OCI-LY7 (cell line): ENCODE results near the gene TMEM178B. TPM values are rescaled to one million over a fixed set of nuclear protein-coding genes. Genes with fewer than 3 reads are reported as not detected.

Source experiments
- BruUV-seq: library from RNA; stranded (reverse); fragments of 400-500 nt; replicated peaks from 2 replicates; lab custom pipeline; 2021; lab: Mats Ljungman, UMichigan
- CTCF ChIA-PET: fragments of 300-600 bp; sonication (Branson Sonifier 250); formaldehyde crosslinking; loops from one replicate; lab custom pipeline; 2022; ENCODE audit warnings: antibody characterized with exemption; ENCODE audit not compliant: unreplicated experiment; lab: Charles Lee
- POLR2A ChIA-PET: fragments of 300-600 bp; sonication (Branson Sonifier 250); formaldehyde crosslinking; loops from one replicate; lab custom pipeline; 2022; ENCODE audit warnings: antibody characterized with exemption; lab: Charles Lee
- DNase-seq: peaks from one replicate; pipeline ENCODE4 v3.0.0-alpha.2; 2015; ENCODE audit warnings: low spot score
- H2AFZ ChIP-seq: fragments of 200-600 bp; sonication (generic), shearing (Covaris generic); 2 replicates; pipeline ENCODE4 v1.6.1; 2014; ENCODE audit warnings: mild to moderate bottlenecking, antibody characterized with exemption, low read length, moderate library complexity
- H3K27ac ChIP-seq: fragments of 200-600 bp; sonication (generic); 2 replicates; pipeline ENCODE4 v1.5.1; 2014; ENCODE audit warnings: mixed run types, low read depth, mild to moderate bottlenecking, moderate library complexity, low read length, inconsistent platforms; ENCODE audit not compliant: poor library complexity, severe bottlenecking
- H3K36me3 ChIP-seq: fragments of 200-600 bp; sonication (generic); 2 replicates; pipeline ENCODE4 v1.6.1; 2014; ENCODE audit warnings: mild to moderate bottlenecking, antibody characterized with exemption, low read length, moderate library complexity, mixed read lengths; ENCODE audit not compliant: insufficient read depth
- H3K4me1 ChIP-seq: fragments of 200-600 bp; sonication (generic); 2 replicates; pipeline ENCODE4 v1.5.1; 2014; ENCODE audit warnings: mild to moderate bottlenecking, low read length; ENCODE audit not compliant: insufficient read depth, poor library complexity, severe bottlenecking
- H3K4me2 ChIP-seq: fragments of 200-600 bp; sonication (generic); 2 replicates; pipeline ENCODE4 v1.6.1; 2014; ENCODE audit warnings: mild to moderate bottlenecking, low read length
- H3K4me3 ChIP-seq: fragments of 200-600 bp; sonication (generic); 2 replicates; pipeline ENCODE4 v1.5.1; 2014; ENCODE audit warnings: mild to moderate bottlenecking, low read depth, low read length; ENCODE audit not compliant: poor library complexity, severe bottlenecking
- H3K79me2 ChIP-seq: fragments of 200-600 bp; sonication (generic); 2 replicates; pipeline ENCODE4 v1.6.1; 2016; ENCODE audit warnings: low read depth, mild to moderate bottlenecking, low read length, moderate library complexity, mixed read lengths; ENCODE audit not compliant: insufficient read depth
- H3K9me2 ChIP-seq: fragments of 200-600 bp; sonication (generic); 2 replicates; pipeline ENCODE4 v1.6.1; 2016; ENCODE audit warnings: mild to moderate bottlenecking, low read length, mixed read lengths; ENCODE audit not compliant: insufficient read depth
- H3K9me3 ChIP-seq: fragments of 200-600 bp; sonication (generic); 2 replicates; pipeline ENCODE4 v1.6.1; 2014; ENCODE audit warnings: mild to moderate bottlenecking, mixed run types, low read length, mixed read lengths
- H4K20me1 ChIP-seq: fragments of 200-600 bp; sonication (generic); 2 replicates; pipeline ENCODE4 v1.6.1; 2014; ENCODE audit warnings: mild to moderate bottlenecking, antibody characterized with exemption, low read length, moderate library complexity, mixed read lengths; ENCODE audit not compliant: insufficient read depth
- EZH2phosphoT487 ChIP-seq: fragments of 200-600 bp; sonication (generic); IDR thresholded peaks from 2 replicates; pipeline ENCODE4 v1.6.1; 2018; ENCODE audit warnings: low read depth, borderline replicate concordance, mild to moderate bottlenecking, mixed run types, antibody characterized with exemption, low read length, moderate library complexity, mixed read lengths
- intact Hi-C: fragments of 100-400 bp; cut with micrococcal nuclease; formaldehyde crosslinking; loops from one replicate; pipeline ENCODE4 v1.10.0; 2022; ENCODE audit not compliant: unreplicated experiment
- total RNA-seq, 2 experiments: library from RNA; depleted of rRNA in 1 of 2; stranded (reverse); fragments of >200 nt in 1 of 2; shearing (Covaris generic) in 1 of 2; gene quantifications; 2 replicates each; pipeline ENCODE4 v1.2.3, GENCODE V29; 2014 to 2022
- TF ChIP-seq, protein P1 (sequence below): fragments of 200-600 bp; sonication (generic); conservative IDR thresholded peaks from 2 replicates; pipeline ENCODE4 v1.5.1; 2014; ENCODE audit warnings: mild to moderate bottlenecking, antibody characterized with exemption, low read length, moderate library complexity, mixed read lengths

The TMEM178B gene
- total RNA-seq, 2 experiments from 2014 or later = not detected

DNA sequence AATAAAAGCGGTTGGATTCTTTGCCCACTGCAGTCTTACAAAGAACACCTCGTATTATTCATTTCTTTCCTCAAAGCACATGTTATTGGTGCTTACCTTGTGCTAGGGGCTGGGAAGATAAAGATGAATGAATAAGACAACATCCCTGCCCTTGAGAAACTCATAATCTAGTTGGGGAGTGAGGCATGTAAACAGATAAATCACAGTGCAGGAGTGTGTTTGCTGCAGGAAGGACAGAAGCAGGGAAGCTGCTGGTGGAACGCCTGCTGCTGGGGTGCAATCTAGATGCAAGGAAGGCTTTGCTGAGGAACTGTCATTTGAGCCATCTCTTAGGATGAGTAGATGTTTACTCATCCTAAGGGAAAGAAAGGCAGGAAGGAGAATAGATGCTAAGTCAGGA, 135.6 kb downstream of the TMEM178B start:
- Histone ChIP-seq H3K9me2 (no peaks in the 10 kb centered on the region), H3K9me3 (no peaks in the 10 kb centered on the region), H2AFZ (no peak overlapping the region), H3K36me3 (no peaks in the 10 kb centered on the region), H3K4me2 (no peak overlapping the region), H3K27ac (no peak overlapping the region), H3K4me3 (no peak overlapping the region), H3K79me2 (no peaks in the 10 kb centered on the region), H4K20me1 (no peaks in the 10 kb centered on the region), H3K4me1 (no peaks in the 10 kb centered on the region)
- no peak for DNase-seq
- no TSS peak for BruUV-seq
- ChIA-PET CTCF (no interaction called here), POLR2A (no interaction called here)
- intact Hi-C loops = no loop called here
- TF ChIP-seq EZH2phosphoT487 = no peak
- TF ChIP-seq, protein P1, sequence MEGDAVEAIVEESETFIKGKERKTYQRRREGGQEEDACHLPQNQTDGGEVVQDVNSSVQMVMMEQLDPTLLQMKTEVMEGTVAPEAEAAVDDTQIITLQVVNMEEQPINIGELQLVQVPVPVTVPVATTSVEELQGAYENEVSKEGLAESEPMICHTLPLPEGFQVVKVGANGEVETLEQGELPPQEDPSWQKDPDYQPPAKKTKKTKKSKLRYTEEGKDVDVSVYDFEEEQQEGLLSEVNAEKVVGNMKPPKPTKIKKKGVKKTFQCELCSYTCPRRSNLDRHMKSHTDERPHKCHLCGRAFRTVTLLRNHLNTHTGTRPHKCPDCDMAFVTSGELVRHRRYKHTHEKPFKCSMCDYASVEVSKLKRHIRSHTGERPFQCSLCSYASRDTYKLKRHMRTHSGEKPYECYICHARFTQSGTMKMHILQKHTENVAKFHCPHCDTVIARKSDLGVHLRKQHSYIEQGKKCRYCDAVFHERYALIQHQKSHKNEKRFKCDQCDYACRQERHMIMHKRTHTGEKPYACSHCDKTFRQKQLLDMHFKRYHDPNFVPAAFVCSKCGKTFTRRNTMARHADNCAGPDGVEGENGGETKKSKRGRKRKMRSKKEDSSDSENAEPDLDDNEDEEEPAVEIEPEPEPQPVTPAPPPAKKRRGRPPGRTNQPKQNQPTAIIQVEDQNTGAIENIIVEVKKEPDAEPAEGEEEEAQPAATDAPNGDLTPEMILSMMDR = no peak

GRCh38 chr7:141210862-141211261, 137.0 kb downstream of the TMEM178B start:
- Histone ChIP-seq H3K4me2 (no peak overlapping the region), H3K27ac (no peak overlapping the region), H3K79me2 (no peaks in the 10 kb centered on the region), H3K4me3 (no peak overlapping the region), H3K4me1 (no peaks in the 10 kb centered on the region), H3K36me3 (no peaks in the 10 kb centered on the region), H4K20me1 (no peaks in the 10 kb centered on the region), H2AFZ (no peak overlapping the region), H3K9me3 (no peaks in the 10 kb centered on the region), H3K9me2 (no peaks in the 10 kb centered on the region)
- no peak for TF ChIP-seq EZH2phosphoT487
- TF ChIP-seq, protein P1 = no peak
- ChIA-PET CTCF (no interaction called here), POLR2A (no interaction called here)
- no peak for DNase-seq
- BruUV-seq = no TSS peak
- intact Hi-C loops = loop anchor here (10.0 kb wide), 1 partner anchor 324 kb away; no protein-coding TSS in a partner anchor

DNA sequence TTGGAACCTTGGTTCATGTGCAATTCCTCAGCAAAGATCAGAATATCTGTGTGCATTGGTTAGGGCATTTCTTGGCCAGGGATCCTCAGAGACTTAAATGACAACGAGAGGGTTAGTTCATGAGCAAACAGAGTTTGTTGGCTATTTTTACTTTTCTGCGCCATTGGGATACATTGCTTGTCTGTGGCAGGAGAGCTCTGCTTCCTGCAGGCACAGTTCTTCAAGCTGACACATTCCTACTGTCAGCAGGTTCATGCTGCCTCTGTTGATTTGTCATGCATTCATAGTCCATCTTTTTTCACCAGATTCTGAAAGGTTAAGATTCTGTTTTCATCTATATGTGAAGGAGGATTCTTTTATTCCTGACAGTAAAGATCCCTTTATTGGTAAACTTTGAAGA, 139.4 kb downstream of the TMEM178B start:
- Histone ChIP-seq H3K4me2 (no peak overlapping the region), H2AFZ (no peak overlapping the region), H3K27ac (no peak overlapping the region), H3K9me2 (no peaks in the 10 kb centered on the region), H4K20me1 (no peaks in the 10 kb centered on the region), H3K79me2 (no peaks in the 10 kb centered on the region), H3K36me3 (no peaks in the 10 kb centered on the region), H3K4me1 (no peaks in the 10 kb centered on the region), H3K4me3 (no peak overlapping the region), H3K9me3 (no peaks in the 10 kb centered on the region)
- no peak for TF ChIP-seq EZH2phosphoT487
- TF ChIP-seq, protein P1 = no peak
- DNase-seq = no peak
- ChIA-PET CTCF (no interaction called here), POLR2A (no interaction called here)
- intact Hi-C loops = loop anchor here (10.0 kb wide), 1 partner anchor 322 kb away; no protein-coding TSS in a partner anchor
- no TSS peak for BruUV-seq
